Measurements from ENCODE around the gene TMEM184B. TPM values are rescaled to one million over a fixed set of nuclear protein-coding genes. Genes with fewer than 3 reads are reported as not detected.

The TMEM184B gene
- total and polyA plus RNA-seq, 2 of the 8 experiments (the other 6 are each of a cell fraction or from before 2014, with no cell fraction given) = 41.6 to 81.0 TPM

DNA sequence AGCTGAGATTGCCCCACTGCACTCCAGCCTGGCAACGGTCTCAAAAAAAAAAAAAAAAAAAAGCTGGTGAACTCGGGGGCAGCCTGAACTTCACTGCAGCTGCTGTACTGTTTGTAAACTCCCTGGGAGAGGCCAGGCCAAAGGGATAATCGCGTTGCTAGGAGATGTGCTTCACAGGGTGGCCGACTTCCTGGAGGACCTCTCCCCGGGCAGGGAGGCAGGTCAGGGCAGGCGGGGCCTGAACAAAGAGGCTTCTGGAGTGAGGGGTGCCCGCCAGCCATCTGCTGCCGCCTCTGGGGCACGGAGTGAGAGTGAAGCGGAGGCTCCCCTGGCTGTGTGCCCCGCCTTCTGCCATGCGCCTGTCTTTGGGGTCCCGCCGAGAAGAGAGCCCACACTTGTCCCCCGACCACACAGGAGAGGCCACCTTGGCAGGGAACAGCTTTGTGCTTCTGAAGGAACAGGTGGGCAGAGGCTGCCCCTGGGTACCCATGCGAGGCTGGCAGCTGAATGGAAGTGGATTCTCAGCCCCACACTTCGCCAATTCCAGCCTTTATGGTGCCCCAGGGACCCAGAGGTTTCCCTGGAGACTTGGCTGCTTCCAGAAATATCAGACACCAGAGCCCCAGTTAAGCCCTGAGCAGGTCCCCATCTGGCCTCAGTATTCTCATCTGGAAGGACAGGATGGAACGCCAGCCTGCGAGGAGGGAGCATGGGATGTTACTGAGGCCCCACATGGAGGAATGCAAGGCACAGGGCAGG is 29.6 kb downstream of the TMEM184B start (continued):
- TF ChIP-seq PHF8 (conservative IDR thresholded peaks at IDR 0.05; ENCODE audit: low read depth, low read length) (no peak), SP2 (IDR thresholded peaks at IDR 0.05; ENCODE audit: low read length) (no peak), HDAC2 (IDR thresholded peaks at IDR 0.05; ENCODE audit: borderline replicate concordance in 1 of 2, low read depth in 2 of 2, low read length in 2 of 2) (no peak)
- TF ChIP-seq, protein P1, sequence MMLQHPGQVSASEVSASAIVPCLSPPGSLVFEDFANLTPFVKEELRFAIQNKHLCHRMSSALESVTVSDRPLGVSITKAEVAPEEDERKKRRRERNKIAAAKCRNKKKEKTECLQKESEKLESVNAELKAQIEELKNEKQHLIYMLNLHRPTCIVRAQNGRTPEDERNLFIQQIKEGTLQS (IDR thresholded peaks at IDR 0.05; ENCODE audit: insufficient read depth, low read depth, low read length) = no peak
- TF ChIP-seq, protein P2, sequence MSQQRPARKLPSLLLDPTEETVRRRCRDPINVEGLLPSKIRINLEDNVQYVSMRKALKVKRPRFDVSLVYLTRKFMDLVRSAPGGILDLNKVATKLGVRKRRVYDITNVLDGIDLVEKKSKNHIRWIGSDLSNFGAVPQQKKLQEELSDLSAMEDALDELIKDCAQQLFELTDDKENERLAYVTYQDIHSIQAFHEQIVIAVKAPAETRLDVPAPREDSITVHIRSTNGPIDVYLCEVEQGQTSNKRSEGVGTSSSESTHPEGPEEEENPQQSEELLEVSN (IDR thresholded peaks at IDR 0.05) = no peak
- TF ChIP-seq, protein P3, sequence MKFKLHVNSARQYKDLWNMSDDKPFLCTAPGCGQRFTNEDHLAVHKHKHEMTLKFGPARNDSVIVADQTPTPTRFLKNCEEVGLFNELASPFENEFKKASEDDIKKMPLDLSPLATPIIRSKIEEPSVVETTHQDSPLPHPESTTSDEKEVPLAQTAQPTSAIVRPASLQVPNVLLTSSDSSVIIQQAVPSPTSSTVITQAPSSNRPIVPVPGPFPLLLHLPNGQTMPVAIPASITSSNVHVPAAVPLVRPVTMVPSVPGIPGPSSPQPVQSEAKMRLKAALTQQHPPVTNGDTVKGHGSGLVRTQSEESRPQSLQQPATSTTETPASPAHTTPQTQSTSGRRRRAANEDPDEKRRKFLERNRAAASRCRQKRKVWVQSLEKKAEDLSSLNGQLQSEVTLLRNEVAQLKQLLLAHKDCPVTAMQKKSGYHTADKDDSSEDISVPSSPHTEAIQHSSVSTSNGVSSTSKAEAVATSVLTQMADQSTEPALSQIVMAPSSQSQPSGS (IDR thresholded peaks at IDR 0.05; ENCODE audit: low read length) = no peak
